OCI-LY3 (cell line): ENCODE data around the gene EMILIN2.

Source experiments
- EZH2phosphoT487 ChIP-seq: fragments of 200-600 bp; shearing (Covaris generic); IDR thresholded peaks from 2 replicates; pipeline ENCODE4 v1.6.1; 2018; ENCODE audit warnings: antibody characterized with exemption, mixed run types, low read depth
- TF ChIP-seq, protein P1 (sequence below): fragments of 200-600, 300-600 bp; sonication (generic); IDR thresholded peaks from 2 replicates; pipeline ENCODE4 v1.5.1; 2014; ENCODE audit warnings: antibody characterized with exemption, low read length, low read depth

DNA sequence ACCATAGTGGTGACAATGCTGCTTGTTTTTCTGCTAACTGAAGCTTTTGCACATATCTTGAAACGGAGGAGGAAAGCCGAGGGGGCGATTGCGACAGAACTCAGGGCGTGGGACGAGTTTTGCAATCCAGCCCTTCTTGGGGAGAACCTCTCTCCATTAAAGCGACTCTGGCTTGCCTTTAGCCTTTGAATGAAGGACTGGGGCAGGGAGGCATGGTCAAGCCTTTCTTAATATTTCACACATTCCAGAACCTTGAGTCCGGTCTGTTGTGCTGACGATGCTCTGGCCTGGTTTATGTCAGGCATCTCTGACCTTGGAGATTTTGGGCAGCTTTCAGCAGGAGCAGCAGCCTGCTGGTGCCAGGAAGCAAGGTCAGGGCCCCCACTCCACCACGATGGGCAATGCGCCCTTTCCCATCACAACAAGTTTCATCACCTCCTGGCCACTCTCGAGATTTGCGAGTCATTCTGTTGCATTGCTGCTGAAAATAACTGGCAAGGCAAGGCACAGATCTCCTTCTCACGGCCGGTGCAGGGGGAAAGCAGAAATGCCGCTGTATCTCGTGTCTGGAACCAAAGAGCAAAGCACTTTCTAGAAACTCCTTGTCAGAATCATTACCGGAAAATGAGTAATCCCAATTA lies 10.8 kb downstream of the EMILIN2 start:
- TF ChIP-seq, protein P1, sequence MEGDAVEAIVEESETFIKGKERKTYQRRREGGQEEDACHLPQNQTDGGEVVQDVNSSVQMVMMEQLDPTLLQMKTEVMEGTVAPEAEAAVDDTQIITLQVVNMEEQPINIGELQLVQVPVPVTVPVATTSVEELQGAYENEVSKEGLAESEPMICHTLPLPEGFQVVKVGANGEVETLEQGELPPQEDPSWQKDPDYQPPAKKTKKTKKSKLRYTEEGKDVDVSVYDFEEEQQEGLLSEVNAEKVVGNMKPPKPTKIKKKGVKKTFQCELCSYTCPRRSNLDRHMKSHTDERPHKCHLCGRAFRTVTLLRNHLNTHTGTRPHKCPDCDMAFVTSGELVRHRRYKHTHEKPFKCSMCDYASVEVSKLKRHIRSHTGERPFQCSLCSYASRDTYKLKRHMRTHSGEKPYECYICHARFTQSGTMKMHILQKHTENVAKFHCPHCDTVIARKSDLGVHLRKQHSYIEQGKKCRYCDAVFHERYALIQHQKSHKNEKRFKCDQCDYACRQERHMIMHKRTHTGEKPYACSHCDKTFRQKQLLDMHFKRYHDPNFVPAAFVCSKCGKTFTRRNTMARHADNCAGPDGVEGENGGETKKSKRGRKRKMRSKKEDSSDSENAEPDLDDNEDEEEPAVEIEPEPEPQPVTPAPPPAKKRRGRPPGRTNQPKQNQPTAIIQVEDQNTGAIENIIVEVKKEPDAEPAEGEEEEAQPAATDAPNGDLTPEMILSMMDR: no peak
- TF ChIP-seq EZH2phosphoT487: no peak
